Stimulated activated CD4-positive, alpha-beta T cell treated with anti-CD3 and anti-CD28 coated beads, Interleukin-12 subunit alpha, Interleukin-12 subunit beta, amount 100 ng/mL, for 24 hours (primary cell): Measurements from ENCODE around the gene VAMP7.
"Not testable (repeated sequence)": the region's sequence is repeated elsewhere in the genome, so short reads cannot be mapped to it uniquely, and the experiment has no call there.

Experiments used
- DNase-seq, 2 experiments: peaks; one replicate each; pipeline ENCODE4 v3.0.0-alpha.2; 2020; ENCODE audit warnings: low read depth in 2 of 2

The VAMP7 gene

GRCh38 chrX:155907661-155908060 lies 26.5 kb downstream of the VAMP7 start:
- not testable (repeated sequence) for DNase-seq

GRCh38 chrX:155923200-155923599 lies 42.1 kb downstream of the VAMP7 start:
- no peak for DNase-seq

GRCh38 chrX:155930852-155931618 lies 49.9 kb downstream of the VAMP7 start:
- not testable (repeated sequence) for DNase-seq

- no peak for DNase-seq
These were observed 57.0 kb downstream of the VAMP7 start for GRCh38 chrX:155938132-155938531.

- DNase-seq: no peak
These were observed 68.0 kb downstream of the VAMP7 start for GRCh38 chrX:155949098-155949497.

GRCh38 chrX:155951237-155951789 lies 70.2 kb downstream of the VAMP7 start:
- no peak for DNase-seq

- no peak for DNase-seq
These were observed 71.9 kb downstream of the VAMP7 start for GRCh38 chrX:155953055-155953454.

- no peak for DNase-seq
These were observed 73.6 kb downstream of the VAMP7 start for GRCh38 chrX:155954793-155955192.

GRCh38 chrX:155956099-155956498 lies 75.0 kb downstream of the VAMP7 start:
- DNase-seq: no peak

- no peak for DNase-seq
These were observed 75.5 kb downstream of the VAMP7 start for GRCh38 chrX:155956649-155957048.

- no peak for DNase-seq
These were observed 76.7 kb downstream of the VAMP7 start for GRCh38 chrX:155957843-155958242.

- no peak for DNase-seq
These were observed 78.0 kb downstream of the VAMP7 start for GRCh38 chrX:155959018-155959587.

- no peak for DNase-seq
These were observed 81.8 kb downstream of the VAMP7 start for GRCh38 chrX:155962906-155963305.

- DNase-seq: no peak
These were observed 85.7 kb downstream of the VAMP7 start for GRCh38 chrX:155966876-155967275.

- DNase-seq: no peak
These were observed 86.6 kb downstream of the VAMP7 start for GRCh38 chrX:155967653-155968325.

GRCh38 chrX:155968326-155968661 lies 87.1 kb downstream of the VAMP7 start:
- DNase-seq: no peak

GRCh38 chrX:155968791-155969190 lies 87.6 kb downstream of the VAMP7 start:
- DNase-seq: no peak

- DNase-seq: not testable (repeated sequence)
These were observed 90.5 kb downstream of the VAMP7 start for GRCh38 chrX:155971658-155972057.

- not testable (repeated sequence) for DNase-seq
These were observed 91.1 kb downstream of the VAMP7 start for GRCh38 chrX:155972241-155972640.

- no peak for DNase-seq
These were observed 102.2 kb downstream of the VAMP7 start for GRCh38 chrX:155983326-155983725.

GRCh38 chrX:155985208-155985607 lies 104.1 kb downstream of the VAMP7 start:
- DNase-seq: no peak

GRCh38 chrX:155986995-155987394 lies 105.8 kb downstream of the VAMP7 start:
- not testable (repeated sequence) for DNase-seq

- DNase-seq: no peak
These were observed 107.7 kb downstream of the VAMP7 start for GRCh38 chrX:155988859-155989258.
